Neural crest cell (in vitro differentiated cells): ENCODE data around the gene PRKCZ. TPM values are rescaled to one million over a fixed set of nuclear protein-coding genes. Genes with fewer than 3 reads are reported as not detected.

ENCODE experiments used
- DNase-seq: peaks from one replicate; pipeline ENCODE4 v3.0.0; 2021; ENCODE audit warnings: low read depth, mixed read lengths, low spot score
- H3K27ac Mint-ChIP-seq: one replicate; pipeline ENCODE4 v1.8.0; 2021; ENCODE audit warnings: mild to moderate bottlenecking, mixed read lengths; ENCODE audit not compliant: unreplicated experiment
- H3K27me3 Mint-ChIP-seq: 2 replicates; pipeline ENCODE4 v1.8.0; 2021; ENCODE audit warnings: low read depth, mild to moderate bottlenecking, mixed read lengths
- H3K36me3 Mint-ChIP-seq: 2 replicates; pipeline ENCODE4 v1.8.0; 2021; ENCODE audit warnings: low read depth, mild to moderate bottlenecking, mixed read lengths
- H3K4me1 Mint-ChIP-seq: 2 replicates; pipeline ENCODE4 v1.8.0; 2021; ENCODE audit warnings: mixed read lengths
- H3K4me3 Mint-ChIP-seq: one replicate; pipeline ENCODE4 v1.8.0; 2021; ENCODE audit warnings: mild to moderate bottlenecking, mixed read lengths
- H3K9me3 Mint-ChIP-seq: 2 replicates; pipeline ENCODE4 v1.8.0; 2021; ENCODE audit warnings: mixed read lengths
- CTCF ChIP-seq: fragments of 200-600 bp; sonication (generic); conservative IDR thresholded peaks from 2 replicates; pipeline ENCODE4 v1.5.0; 2021; ENCODE audit warnings: antibody characterized with exemption, mild to moderate bottlenecking
- total RNA-seq: library from RNA; stranded (reverse); gene quantifications from 2 replicates; pipeline ENCODE4 v1.2.1, GENCODE V29; 2021

The PRKCZ gene
- total RNA-seq, 1 donor from 2014 or later, result 8.6 TPM

- TF ChIP-seq CTCF, result no peak
- H3K27ac Mint-ChIP-seq, result no peak overlapping the region
- no peak overlapping the region for H3K4me3 Mint-ChIP-seq
Measured at GRCh38 chr1:2172551-2173146, 122.4 kb downstream of the PRKCZ start.

GRCh38 chr1:2173546-2174347 lies 123.5 kb downstream of the PRKCZ start:
- no peaks in the 10 kb centered on the region for H3K36me3 Mint-ChIP-seq

More at GRCh38 chr1:2172551-2173146, 122.4 kb downstream of the PRKCZ start:
- Mint-ChIP-seq H3K4me1 (no peaks in the 10 kb centered on the region), H3K27me3 (no peaks in the 10 kb centered on the region), H3K36me3 (no peaks in the 10 kb centered on the region), H3K9me3 (no peaks in the 10 kb centered on the region)
- no peak for DNase-seq

GRCh38 chr1:2174348-2175054 lies 124.3 kb downstream of the PRKCZ start:
- Mint-ChIP-seq H3K4me3 (no peak overlapping the region), H3K4me1 (peaks cover 3% of the 10 kb centered on the region), H3K9me3 (no peaks in the 10 kb centered on the region), H3K36me3 (no peaks in the 10 kb centered on the region), H3K27me3 (no peaks in the 10 kb centered on the region), H3K27ac (no peak overlapping the region)
- peak; percentile 89 for TF ChIP-seq CTCF
- DNase-seq, result peak; percentile 67

More at GRCh38 chr1:2173546-2174347, 123.5 kb downstream of the PRKCZ start:
- no peak for DNase-seq
- H3K4me1 Mint-ChIP-seq, result no peaks in the 10 kb centered on the region
- no peaks in the 10 kb centered on the region for H3K9me3 Mint-ChIP-seq
- H3K27ac Mint-ChIP-seq, result no peak overlapping the region
- no peak overlapping the region for H3K4me3 Mint-ChIP-seq
- H3K27me3 Mint-ChIP-seq, result no peaks in the 10 kb centered on the region
- no peak for TF ChIP-seq CTCF

GRCh38 chr1:2175055-2175414 lies 124.8 kb downstream of the PRKCZ start:
- H3K9me3 Mint-ChIP-seq, result no peaks in the 10 kb centered on the region
- DNase-seq, result no peak
- TF ChIP-seq CTCF, result no peak
- H3K4me3 Mint-ChIP-seq, result no peak overlapping the region
- H3K27me3 Mint-ChIP-seq, result no peaks in the 10 kb centered on the region
- no peaks in the 10 kb centered on the region for H3K36me3 Mint-ChIP-seq
- peaks cover 6% of the 10 kb centered on the region for H3K4me1 Mint-ChIP-seq
- H3K27ac Mint-ChIP-seq, result no peak overlapping the region

GRCh38 chr1:2175681-2176454 lies 125.7 kb downstream of the PRKCZ start:
- H3K27me3 Mint-ChIP-seq, result no peaks in the 10 kb centered on the region
- H3K27ac Mint-ChIP-seq, result no peak overlapping the region
- H3K4me3 Mint-ChIP-seq, result no peak overlapping the region

More at GRCh38 chr1:2175681-2176454, 125.7 kb downstream of the PRKCZ start:
- no peaks in the 10 kb centered on the region for H3K9me3 Mint-ChIP-seq
- no peak for TF ChIP-seq CTCF
- DNase-seq, result no peak
- H3K36me3 Mint-ChIP-seq, result no peaks in the 10 kb centered on the region
- peaks cover 6% of the 10 kb centered on the region for H3K4me1 Mint-ChIP-seq
